HG03354 (cell line): Measurements from ENCODE around the gene SRP14.
"Not testable (repeated sequence)": the region's sequence is repeated elsewhere in the genome, so short reads cannot be mapped to it uniquely, and the experiment has no call there.

Experiments
- ATAC-seq: cut with Tn5 transposase; IDR thresholded peaks from one replicate; pipeline ENCODE4 v1.9.1; 2021; ENCODE audit warnings: mild to moderate bottlenecking; ENCODE audit not compliant: unreplicated experiment, poor library complexity, severe bottlenecking

The SRP14 gene, protein sequence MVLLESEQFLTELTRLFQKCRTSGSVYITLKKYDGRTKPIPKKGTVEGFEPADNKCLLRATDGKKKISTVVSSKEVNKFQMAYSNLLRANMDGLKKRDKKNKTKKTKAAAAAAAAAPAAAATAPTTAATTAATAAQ

DNA sequence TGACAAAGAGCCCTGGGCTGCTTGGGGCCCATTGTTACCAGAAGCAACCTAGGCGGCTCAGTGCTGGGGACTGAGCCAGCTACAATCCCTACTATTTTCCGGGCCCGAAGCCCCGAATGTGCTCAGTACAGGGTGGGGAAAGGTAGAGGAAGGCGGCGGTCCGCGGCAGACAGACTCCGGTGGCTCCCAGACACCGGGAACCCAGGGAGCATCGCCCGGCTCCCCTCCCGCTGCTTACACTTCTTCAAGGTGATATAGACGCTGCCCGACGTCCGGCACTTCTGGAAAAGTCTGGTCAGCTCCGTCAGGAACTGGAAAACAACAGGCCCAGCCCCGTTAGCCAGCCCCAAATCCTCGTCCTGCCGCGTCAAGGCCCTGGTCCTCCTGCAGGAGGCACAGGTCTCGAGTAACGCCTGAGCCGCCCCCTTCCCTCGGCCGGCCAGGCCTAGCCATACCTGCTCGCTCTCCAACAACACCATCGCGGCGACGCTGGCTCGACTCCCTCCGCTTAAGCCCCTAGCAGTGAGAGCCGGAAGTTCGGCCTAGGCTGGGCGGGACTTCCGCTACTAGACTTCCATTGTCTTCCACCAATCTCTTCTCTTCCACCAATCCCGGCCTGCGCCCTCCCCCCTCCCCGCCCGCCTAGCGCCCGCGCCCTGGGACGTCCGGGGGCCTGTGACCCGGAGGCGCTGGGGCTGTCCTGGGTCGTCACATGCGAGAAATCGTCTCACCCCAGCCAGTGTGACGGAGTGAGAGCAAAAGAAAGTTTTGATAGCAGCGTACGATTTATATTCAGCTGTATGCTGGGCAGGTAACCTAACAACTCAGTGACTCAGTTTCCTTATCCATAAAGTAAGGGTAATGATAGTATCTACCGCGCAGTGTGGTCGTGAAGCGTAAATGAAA, at the start of gene SRP14:
SRP14 (minus strand) TSS at position 544 of the 906 bp plus-strand sequence; CDS start at position 479, 65 bp downstream.
- ATAC-seq = peak; percentile 91

DNA sequence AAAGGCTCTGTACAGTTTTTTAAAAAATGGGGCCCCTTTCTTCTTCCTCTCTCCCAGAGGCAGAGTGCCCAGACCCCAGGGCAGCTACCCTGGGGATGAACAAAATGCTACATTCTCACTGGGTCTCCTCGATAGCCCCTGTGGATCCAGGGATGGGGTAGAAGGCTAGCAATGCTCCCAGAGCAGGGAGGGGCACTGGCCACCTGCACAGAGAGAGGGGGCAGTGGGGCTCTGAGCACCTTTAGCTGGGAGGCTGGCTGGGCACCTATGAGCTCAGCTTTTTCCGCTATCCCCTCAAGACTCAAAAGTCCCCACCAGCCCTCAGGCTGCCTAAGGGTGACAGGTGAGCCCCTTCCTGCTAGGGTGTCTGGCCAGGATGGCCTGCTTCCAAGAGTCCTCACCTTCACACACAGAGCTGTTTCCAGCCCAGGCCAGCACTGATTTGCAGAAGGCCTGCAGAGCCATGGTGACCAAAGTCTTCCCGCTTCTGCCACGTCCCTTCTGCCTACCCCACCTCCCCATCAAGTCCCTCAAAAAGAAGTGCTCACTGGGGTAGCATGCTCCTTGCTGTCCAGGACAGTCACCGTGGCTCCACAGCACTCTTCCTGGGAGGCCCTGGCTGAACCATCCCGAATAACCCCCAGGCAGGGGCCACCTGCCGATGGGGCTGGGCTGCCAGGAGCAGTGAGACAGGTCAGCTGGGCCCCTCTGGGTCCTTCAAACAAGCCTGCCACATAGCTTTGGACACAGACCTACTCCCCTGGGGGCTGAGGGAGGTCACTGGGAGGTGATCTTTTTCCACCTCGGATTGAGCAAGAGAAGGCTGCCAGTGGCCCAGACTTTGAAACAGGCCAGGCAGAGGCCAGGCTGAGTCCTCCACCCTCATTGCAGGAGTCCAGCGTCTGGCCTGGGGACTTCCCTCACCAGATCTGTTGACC, 49.3 kb upstream of the SRP14 start:
- no peak for ATAC-seq

DNA sequence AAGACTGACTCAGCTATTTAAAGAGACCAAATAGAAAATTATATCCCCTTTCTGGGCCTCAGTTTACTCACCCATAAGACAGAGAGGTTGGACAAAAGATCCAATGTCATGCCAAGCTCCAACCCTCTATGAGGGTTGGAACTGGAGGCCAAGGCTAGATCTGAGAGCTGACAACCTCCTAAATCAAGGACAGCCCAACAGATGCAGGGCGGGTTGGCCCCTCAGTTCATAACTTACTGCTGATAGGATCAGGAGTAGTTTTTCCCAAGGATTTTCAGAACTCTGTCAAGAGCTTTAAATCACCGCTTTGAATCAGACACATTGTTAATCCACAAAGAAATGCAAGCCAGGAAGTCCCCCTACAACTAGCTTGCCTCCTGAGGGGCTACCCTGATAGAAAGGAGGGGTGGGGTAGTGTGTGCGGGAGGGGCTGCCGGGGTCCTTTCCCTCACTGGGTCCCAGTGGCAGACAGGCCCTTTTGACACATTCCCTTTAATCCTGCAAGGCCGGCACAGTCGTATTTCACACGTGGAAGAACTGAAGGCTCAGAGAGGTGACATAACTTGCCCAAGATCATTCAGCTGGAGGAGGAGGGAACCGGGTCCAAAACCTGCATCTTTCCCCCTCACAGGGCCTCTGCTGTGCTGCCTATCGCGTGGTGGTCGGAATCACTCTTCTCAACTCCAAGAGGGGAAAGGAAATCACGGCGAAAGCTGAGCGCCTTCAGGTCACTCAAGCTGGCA, 48.3 kb upstream of the SRP14 start:
- ATAC-seq = no peak

DNA sequence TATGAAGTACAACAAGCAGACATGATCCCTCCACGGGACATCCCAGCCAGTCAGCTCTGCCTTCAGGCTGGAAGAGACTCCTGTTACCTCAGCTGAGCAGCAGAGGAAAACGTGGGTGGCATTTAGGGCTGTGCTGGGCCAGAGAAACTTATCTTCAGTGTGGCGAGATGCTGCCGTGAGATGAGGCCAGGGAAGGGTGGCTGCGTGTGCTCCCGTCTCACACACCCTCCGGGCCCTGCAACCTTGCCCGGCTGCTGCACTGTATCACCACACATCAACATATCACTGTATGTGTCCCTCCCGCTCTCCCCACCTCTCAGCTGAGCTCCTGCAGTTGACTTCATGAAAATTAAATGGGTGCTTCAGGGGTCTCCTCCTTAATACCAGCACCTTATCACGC, 46.3 kb upstream of the SRP14 start:
- ATAC-seq = no peak

DNA sequence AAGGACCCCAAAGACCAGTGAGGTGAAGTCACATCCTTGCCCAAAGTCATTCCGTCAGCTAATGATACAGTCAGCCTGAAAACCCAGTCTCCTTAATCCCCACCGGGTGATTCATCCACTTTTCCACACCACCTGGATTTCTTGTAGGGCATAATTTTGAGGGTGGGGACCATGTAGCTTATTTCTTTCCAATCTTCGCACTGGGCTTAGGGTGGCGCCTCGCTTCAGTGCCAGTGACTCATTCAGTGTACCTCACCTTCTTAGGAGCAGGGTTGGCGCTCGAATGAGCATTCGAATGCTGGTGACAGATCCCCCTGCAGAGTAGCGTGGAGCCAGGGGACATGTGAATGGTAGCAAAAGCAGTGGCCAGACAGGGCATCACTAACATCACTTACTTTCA, 45.7 kb upstream of the SRP14 start:
- ATAC-seq = no peak

DNA sequence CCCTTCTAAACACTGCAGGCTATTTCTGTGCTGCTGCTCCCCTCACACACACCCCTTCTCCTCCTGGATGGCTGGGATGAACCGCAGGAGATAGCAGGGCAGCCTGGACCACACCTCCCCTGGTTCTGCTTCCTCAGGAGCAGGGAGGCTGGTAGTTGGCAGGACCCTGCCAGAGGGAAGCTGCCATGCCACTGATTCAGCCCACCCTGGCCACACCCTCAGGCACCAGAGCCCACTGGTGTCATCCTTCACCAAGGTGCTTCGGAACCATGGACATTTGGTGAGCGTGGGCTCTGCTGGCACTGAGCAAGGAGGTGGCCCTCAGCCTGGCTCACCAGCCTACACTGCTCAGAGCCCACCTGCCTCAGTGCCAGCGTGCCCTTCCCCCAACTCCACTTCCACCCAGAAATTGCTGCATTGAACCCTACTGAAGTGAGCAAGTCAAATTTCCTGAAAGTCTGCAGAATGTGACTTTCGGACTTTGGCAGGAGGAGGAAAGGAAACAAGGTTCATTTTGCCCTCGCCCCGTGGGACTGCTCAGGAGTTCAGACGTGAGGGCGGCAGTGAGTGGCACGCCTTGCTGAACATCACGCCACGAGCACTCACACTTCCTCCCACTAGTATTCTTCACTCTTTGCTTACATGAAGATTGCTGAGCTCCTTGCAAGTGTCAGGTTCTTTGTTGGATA, 43.4 kb upstream of the SRP14 start:
- ATAC-seq = no peak

DNA sequence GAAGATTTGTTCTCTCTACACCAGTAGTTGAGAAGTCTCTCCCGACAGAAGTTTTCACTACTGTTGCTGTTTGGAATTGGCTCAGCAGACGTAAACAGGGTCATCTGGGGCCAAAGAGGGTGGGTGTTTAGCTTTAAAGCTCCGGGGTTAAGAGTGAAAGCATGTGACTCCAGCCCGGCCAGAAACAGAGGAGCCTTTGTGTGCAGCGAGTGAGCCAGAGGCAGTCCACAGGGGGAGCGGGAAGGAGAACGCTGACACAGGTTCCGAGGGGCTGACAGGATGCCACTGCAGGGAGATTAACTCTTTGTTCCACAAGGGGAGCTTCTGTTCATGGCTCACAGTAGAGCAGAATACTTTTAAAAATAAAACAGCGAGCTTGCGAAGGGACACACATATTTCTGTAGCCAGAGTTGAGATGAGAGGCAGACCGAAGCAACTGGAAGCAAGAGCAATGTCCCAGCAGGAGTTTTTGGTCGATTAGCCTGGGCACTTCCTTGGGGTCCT, 42.8 kb upstream of the SRP14 start:
- no peak for ATAC-seq

DNA sequence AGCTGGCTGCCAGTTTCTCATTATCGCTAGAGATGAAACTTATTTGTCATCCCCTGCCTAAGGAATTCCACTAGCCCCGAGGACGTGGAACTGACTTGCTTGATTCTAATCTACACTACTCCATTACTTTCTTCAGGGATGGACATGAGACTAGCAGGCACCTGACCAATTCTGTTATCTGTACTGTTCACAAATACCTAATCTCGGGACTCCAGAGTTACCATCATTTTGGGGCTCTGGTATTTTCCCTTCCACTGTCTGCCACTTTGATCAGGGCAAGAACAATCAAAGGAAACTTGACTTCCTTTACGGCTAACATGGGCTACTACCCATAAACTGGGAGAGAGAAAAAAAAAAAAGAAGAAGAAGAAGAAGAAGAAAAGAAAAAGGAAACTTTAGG, 41.9 kb upstream of the SRP14 start:
- ATAC-seq = no peak

DNA sequence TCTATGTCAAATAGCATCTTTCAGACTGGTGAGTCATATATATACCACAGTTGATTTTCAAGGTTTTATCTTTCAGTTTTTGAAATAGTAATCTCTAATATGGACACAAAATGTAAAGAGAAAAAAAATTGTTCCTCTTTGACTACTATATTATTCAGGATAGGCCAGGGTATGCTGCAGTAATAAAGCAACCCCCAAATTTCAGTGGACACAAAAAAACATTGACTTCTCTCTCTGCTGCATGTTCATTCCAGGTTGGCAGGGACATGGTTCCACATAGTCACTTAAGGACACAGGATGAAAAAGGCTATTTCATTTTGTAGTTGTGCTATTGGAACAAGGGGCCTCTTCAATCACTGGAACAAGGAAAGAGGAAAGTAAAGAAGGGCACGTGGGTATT, 41.1 kb upstream of the SRP14 start:
- ATAC-seq = no peak

DNA sequence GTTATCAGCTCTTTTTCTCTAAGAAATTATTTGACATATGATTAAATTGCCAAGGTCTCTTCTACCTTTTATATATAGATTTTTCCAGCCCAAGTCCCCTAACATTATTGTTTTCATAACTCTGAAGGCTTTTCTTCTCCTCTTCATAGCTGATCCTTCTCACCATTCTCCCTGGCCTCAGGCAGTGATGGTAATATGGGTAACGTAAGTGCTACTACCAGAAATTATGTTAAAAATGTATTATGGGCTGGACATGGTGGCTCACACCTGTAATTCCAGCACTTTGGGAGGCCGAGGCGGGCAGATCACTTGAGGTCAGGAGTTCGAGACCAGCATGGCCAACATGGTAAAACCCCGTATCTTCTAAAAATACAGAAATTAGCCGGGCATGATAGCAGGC, 40.5 kb upstream of the SRP14 start:
- no peak for ATAC-seq

DNA sequence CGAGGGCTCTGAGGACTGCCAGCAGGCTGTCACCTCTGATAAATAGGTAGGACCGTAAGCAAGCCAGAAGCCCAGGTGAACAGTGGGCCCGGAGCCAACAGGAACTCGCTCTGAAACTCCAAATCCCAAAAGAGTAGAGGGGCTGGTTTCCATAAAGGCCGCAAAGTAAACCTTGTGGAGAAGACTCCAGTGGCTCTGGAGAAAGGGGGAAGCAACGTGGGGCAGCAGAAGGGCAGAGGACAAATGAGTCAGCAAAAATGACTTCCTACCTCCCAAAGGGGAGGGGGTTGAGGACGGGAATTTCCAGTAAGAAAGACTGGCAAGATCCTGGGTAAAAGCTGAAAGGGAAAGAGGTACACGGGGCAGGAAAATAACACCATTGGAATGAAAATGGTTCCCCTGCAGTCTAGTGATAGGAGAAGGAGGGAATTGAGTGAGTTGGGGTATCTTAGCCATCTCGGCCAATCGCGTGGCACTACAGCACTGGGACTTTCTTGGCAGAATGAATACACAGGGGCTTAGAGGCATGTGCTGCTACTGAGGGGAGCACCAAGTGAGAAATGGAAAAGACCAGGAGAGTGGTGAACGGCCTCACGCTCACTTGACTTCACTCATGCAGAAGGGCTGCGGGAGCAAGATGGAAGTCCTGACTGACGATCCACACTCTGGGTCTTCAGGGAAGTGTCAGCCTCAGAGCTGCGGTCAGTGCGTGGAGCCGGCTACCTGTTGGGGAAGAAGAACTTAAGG, 36.5 kb upstream of the SRP14 start:
- ATAC-seq = no peak

DNA sequence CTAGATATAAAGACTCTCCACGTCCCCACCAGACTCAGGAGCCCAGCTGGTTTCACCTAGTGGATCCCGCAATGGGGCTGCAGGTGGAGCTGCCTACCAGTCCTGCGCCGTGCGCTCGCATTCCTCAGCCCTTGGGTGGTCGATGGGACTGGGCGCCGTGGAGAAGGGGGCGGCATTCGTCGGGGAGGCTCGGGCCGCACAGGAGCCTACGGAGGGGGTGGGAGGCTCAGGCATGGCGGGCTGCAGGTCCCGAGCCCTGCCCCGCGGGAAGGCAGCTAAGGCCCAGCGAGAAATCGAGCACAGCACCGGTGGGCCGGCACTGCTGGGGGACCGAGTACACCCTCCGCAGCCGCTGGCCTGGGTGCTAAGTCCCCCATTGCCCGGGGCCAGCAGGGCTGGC, 35.7 kb upstream of the SRP14 start:
- ATAC-seq = not testable (repeated sequence)

DNA sequence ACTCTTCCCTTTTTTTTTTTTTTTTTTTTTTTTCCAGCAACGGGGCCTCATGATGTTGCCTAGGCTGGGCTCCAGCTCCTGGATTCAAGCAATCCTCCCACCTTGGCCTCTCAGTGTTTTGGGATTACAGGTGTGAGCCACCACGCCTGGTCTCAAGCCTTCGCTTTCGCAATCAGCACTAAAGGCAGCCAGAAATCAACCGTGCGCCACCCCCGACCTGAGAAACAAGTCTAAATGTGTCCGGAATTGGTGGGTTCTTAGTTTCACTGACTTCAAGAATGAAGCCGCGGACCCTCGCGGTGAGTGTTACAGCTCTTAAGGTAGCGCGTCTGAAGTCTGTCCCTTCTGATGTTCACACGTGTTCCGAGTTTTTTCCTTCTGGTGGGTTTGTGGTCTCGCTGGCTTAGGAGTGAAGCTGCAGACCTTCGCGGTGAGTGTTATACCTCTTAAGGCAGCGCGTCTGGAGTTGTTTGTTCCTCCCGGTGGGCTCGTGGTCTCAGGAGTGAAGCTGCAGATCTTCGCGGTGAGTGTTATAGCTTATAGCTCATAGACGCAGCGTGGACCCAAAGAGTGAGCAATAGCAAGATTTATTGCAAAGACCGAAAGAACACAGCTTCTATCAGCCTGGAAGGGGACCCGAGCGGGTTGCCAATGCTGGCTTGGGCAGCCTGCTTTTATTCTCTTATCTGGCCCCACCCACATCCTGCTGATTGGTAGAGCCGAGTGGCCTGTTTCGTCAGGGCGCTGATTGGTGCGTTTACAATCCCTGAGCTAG, 34.9 kb upstream of the SRP14 start:
- not testable (repeated sequence) for ATAC-seq

DNA sequence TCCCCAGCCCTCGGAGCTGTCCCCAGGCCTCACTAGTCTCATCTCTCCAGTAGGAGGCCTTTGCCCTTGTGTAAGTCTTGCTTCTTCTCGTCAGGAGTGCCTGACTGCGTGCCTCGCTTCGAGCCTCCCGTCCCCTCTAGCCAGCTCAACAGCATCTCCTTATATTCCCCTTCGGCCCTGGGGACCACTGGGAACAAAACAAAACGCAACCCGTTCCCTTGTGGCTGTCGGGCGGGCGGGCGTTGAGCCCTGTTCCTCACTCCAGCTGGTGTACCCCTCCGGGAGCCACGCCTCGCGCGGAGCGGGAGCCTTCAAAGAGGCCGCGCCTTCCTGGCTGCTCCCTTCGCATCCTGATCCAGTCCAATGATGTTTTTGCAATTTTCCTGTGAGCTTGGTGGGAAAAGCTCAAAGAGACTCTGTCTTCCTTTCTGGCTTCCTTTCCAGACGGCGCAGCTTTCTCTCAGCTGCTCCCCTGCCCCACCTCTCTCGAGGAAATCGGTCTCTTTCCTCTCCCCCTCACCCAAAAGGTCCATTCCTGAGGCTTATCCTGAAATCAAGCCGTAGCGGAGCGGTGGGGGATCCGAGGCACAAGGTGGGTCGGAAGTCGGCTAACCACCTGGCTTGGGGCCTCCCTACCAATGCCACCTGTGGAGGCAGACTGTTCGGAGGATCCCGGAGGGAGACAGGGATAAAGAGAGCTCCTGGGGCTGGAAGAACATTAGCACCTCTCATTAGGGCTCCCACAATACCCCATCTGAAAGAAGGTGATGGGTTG, 33.4 kb upstream of the SRP14 start:
- no peak for ATAC-seq

DNA sequence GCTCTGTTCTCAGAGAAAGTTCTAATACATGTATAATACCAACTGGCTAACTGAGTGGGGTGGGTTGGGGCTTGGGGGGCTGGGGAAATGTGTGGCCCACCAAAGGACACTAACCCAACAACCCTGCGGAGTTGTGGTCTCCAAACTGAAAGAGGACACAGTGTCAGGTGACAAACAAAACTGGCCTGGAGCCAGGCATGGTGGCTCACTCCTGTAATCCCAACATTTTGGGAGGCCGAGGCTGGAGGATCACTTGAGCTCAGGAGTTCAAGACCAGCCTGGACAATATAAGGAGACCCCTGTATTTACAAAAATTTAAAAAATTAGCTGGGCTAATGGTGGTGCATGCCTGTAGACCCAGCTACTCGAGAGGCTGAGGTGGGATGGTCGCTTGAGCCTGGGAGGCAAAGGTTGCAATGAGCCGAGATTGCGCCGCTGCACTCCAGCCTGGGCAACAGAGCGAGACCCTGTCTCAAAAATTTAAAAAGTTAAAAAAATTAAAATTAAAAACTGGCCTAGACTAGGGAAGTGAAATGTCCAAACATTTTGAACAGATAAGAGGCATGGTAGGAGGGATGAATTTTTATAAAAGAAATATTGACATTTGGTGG, 31.7 kb upstream of the SRP14 start:
- no peak for ATAC-seq

DNA sequence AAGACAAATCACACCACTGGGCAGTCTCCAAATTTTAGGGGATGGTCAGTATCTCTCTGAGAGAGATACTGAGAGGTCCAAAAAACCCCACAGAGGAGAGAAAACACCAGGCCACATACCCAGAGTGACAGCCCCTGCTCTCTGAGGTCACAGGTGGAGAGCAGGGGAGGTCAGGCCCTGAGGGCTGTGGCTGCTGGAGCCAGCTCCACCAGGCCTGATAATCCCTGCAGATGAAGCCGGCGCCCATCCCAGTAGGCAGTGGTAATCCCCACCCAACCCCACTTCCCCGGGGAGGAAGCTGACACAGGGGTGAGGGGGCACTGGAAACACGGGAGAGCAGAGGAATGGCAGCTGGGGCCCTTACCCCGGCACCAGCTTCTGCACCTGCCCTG, 31.2 kb upstream of the SRP14 start:
- no peak for ATAC-seq
